ENCODE results near the gene DIP2C.
"Not testable (repeated sequence)": the region's sequence is repeated elsewhere in the genome, so short reads cannot be mapped to it uniquely, and the experiment has no call there.

The DIP2C gene

DNA sequence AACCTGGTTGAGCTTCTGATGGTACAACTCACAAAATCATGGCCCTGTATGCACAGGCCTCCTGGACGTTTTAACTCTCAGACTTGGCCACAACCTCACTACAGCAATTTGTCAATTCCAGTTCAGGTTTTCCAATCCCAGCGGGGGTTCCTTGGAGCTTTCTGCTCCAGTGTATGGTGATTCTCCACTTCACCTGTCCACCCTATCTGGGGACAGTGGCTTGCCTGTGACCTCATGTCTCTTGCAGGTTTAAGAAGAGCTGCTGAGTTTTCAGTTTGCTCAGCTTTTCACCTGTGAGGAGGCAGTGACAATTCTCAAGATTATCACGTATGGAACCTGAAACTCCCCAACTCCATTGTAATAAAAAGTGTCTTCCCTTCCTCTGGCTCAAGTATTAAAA is 254.1 kb downstream of the DIP2C start:
- DNase-seq, result no peak

DNA sequence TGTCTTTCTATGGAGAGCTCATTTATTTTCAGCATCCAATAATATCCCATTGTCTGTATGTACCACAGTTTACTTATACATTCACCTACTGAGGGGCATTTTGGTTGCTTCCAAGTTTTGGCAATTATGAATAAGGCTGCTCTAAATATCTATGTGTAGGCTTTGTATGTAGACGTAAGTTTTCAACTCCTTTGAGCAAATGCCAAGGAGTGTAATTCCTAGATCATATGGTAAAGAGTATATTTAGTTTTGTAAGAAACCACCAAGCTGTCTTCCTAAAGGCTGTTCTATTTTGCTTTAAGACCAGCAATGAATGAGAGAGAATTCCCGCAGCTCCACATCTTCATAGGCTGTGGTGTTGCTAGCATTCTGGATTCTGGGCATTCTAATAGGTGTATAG is 259.8 kb downstream of the DIP2C start:
- no peak for DNase-seq

DNA sequence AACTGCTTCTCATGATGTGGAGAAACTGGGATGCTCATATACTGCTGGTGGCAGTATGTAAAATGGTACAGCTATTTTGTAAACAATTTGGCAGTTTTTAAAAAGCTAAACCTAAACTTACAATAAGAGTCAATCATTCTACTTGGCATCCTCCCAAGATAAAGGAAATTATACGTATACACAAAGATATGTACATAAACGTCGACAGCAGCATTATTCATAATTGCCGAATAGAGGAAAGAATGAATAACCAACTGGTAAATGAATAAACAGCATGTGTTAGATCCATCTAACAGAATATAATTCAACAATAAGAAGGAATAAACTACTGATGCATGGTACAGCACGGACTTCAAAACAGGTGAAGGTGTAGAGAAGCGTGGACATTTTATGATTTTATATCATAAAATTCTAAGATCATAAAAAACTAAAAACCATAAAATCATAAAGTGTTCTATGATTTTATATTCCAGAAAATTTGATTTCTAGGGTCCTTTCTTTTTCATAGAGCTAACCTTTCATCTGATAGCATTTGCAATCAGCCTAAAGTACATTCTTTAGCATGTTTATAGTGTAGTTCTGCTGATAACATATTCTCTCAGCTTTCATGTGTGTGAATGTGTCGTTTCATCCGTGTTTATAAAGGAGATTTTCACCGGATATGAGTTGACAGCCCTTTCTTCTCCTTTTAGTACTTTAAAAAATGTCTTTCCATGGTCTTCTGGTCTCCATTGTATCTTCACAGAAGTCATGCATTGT is 261.5 kb downstream of the DIP2C start:
- no peak for DNase-seq

DNA sequence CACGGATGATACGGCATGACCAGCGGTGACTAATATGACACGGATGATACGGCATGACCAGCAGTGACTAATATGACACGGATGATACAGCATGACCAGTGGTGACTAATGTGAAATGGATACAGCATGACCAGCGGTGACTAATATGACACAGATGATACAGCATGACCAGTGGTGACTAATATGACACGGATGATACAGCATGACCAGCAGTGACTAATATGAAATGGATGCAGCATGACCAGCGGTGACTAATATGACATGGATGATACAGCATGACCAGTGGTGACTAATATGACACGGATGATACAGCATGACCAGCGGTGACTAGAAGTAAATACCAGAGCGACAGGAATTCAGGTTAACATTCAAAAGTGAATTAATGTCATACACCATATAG is 264.1 kb downstream of the DIP2C start:
- not testable (repeated sequence) for DNase-seq

DNA sequence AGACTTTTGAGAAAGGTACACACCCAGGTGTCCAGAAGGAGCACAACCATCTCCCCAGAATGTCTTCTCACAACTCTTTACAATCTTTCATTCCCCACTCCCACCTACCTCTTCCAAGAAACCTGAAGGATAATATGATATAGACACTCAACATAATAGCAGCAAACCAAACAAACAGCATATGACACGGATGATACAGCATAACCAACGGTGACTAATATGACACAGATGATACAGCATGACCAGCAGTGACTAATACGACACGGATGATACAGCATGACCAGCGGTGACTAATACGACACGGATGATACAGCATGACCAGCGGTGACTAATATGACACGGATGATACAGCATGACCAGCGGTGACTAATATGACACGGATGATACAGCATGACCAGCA is 264.7 kb downstream of the DIP2C start:
- DNase-seq, result not testable (repeated sequence)

DNA sequence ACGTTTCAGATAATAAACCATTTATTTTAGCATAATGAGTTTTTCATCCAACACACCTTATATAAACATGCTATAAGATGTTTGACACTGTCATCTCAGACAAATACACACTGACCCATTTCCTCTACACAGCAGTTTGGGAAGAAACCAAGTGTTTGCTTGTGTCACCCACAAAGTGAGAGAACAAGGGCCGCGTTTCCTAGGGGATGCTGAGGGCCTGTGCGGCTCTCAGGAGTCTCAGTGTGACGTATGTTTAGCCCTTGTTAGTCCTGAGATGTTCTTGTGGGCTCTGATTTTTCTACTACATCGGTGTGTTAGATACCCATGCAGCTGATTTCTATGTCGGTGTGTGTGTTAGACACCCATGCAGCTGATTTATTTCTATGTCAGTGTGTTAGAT is 266.3 kb downstream of the DIP2C start:
- no peak for DNase-seq

DNA sequence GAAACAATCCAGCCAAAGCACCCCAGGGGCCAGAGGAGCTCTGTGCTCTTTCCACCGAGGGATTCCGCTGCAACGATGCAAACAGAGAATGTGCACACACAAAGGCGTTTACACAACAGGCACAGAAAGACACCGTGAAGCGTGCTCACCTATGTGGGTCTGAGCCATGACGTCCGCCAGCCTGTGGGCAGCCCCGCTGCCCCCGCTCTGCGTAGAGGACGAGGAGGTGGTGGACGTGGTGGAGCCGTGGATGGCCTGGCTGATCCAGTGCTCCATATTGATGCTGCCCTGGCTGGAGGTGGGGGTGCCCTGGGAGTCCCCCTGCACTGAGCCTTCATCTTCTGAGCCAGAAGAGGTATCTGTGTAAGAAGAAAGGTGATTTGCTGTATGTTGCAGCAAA is 266.8 kb downstream of the DIP2C start:
- no peak for DNase-seq

DNA sequence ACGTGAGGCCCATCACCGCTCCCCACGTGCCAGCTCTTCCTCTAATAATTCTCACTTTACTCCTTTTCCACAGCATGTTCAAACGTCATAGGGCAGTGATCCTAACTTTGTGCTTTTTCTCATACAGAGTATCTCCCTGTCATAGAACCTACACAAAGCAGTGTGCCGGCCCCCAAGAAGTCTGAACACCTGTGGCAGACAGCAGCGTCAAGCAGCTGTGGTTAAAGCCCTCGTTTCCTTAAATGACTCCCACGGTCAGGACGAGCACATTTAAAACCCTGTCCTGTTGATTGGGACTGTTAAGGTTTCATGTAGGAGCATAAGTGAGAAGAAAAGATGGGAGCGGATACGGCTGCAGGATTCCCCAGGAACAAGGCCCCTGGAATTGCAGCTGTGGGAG is 267.2 kb downstream of the DIP2C start:
- no peak for DNase-seq

DNA sequence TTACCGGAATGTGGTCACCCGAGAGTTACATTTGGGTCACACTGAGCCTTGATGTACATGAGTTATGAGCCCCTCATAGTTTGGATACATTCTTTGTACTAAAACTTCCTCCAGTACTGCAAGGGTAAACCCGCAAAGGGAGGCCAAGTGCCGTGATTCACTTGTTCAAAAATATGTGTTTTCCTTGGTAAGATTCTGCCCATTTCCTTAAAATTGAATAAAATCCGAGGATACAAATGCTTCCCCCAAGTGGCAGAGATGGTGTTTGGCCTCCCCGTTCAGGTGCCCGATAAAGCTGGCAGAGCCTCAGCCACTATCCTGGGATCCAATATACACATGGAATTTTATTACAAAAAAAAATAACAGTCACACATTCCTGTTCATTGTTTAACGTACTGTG is 268.3 kb downstream of the DIP2C start:
- no peak for DNase-seq

DNA sequence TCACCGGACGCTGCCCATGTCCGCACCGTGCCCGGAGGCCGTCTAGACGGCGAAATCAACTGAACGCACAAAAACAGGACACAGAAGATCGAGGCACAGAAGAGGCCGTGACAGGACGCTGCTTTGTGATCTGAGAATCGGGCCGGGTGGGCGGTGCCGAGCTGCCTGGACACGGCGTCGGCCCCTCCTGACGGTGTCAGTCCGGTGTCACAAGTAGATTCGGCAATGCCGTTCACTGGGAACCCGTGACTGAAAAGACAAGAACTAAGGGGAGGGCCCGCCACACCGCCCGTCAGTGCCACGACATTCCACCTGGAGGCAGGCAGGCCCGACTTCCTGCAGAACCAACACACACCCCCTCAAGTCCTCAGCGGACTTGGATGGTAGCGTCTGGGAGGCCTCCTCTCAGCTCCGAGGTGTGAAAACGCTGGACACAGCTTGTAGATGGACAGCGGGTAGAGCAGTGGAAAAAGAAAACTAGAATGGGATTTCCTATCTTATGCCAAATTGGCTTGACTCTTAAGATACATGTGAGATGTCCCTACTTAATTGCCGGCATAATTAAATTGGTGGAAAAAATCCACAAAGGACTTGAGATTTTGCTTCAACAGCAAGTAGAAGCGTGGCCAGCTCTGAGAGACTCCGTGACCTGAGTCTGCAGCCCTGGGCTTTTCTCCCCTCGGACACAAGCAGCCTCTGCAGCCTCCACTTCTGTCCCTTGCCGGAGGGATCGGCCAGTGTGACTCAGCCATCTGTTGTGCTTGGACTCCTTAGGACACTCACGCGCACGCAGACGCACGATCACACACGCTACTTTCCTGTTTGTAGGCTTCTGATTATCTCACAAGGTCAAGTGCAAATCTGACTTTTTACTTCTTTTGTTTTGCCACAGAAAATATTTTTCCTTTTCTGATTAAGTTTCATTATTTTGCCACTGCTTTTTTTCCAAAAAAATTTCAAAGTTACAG is 269.0 kb downstream of the DIP2C start:
- DNase-seq, result no peak

DNA sequence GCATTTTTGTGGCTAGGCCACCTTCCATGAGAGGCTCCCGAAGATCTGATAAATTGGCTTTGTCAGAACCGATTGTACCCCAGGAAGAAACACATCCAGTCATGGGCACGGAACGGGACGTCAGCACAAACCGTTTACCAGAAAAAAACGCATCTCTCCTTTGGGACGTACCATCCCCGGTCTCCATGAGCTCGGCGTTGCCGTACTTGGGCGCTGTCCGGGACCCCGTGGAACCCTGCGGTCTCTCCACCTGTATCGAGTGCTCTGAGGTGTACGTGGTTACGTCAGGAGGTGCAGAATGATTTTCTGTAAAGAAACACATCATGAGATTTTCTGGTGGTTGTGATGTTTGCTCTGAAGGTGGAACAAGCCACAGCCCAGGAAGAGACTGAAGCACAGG is 270.6 kb downstream of the DIP2C start:
- DNase-seq, result no peak

DNA sequence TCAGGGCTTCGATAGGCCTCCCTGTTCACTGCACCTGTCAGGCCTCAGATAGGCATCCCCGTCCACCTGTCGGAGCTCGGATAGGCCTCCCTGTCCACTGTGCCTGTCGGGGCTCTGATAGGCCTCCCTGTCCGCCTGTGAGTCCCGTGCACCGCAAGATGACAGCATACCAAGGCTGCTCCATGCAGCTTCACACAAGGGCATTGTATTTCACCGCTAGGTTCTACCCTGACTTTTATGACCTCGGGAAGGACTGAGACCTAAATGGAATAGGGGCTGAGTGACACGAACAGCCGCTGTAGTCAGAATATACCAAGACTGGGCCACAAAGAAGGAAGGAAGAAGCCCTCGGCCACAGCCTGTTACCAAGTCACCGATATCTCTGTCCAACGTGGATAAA is 271.2 kb downstream of the DIP2C start:
- DNase-seq, result no peak

DNA sequence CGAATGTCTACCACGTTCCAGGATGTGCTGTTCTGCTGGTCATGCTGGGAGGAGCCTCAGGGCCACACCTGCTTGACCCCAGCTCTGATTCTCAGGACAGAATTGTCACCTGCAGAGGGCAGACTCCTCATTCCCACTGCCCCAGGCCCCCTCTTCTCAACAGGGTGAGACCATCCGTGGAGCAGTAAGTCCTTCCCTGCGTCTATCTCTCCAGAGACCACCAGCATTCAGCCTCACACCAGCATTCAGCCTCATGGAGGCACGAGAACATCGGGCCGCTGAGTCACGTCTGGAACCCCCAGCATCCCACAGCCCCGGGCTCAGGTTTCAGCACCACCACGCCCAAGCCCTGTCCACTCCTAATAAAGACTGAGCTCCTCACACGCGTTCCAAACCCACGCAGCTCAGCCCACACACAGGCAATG is 273.4 kb downstream of the DIP2C start:
- DNase-seq, result no peak

DNA sequence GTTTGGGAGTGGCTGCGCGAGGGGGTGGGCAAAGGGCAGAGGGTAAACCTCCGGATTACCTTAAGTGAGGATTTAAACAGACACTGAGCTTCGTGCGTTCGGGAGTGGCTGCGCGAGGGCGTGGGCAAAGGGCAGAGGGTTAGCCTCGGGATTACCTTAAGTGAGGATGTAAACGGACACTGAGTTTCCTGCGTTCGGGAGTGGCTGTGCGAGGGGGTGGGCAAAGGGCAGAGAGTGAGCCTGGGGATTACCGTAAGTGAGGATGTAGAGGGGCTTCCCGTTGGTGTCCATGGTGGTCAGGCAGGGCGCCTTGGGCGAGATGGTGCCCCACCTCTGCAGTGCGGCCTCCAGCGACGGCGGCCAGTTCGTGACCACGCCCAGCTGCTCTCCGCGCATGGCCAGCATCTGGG is 275.8 kb downstream of the DIP2C start:
- DNase-seq, result no peak

DNA sequence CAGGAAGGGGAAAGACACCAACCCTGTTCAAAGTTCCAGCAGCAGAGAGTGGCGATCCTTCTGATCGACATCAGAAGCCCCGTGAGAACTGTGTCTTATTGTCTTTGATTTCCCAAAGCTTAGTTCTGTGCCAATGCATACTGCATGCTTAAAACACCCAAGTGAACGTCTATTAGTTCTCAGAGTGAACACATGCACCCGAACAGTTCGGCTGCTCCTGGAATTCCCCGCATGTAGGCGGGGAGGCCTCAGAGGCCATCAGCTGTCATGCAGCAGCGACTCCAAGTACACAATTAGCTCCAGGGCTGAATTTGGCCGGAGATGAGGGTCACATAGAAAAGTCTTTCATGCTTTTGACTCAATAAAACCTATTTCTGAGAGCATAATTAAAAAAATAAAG is 277.4 kb downstream of the DIP2C start:
- DNase-seq, result no peak

DNA sequence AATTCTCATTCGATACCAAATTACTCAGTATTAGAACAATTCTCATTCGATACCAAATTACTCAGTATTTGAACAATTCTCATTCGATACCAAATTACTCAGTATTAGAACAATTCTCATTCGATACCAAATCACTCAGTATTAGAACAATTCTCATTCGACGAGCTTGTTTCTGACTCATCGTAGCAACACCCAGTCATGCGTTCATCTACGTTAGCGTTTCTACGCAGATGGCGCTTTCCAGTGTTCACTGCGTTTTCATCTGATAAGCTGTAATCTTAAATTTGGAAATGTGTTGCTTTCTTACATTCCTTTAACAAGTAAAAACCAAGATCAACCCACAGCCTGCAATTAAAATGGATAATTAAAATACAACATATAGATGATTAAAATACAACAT is 277.9 kb downstream of the DIP2C start:
- no peak for DNase-seq

DNA sequence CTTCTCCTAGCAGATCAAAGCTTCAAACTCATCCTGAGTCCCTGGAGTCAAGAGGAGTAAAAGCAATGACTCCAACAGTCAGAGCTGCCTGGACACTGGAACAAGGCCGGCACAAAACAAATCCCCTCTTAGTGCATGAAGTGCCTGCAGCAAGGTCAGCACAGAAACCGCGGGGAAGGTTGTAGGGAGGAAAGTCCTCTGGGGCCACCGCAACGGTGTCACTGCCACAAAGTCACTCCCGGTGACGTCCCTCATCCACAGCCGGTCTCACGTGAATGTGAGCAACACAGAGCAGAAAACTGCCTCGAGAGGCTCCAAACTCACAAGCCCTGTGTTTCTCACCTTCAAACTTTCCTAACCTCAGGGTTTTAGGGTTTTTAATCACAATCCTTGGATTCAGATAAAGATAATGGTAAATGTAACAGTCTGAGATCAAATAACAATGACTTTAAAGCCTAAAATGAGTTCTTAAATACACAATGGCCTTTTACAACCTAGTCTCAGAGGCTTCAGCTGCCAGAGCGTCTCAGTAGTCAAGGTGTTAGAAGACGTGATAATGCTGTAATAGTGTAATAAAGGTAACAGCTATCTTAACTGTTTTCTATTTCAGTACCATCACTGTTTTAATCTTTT is 279.9 kb downstream of the DIP2C start:
- DNase-seq, result no peak

DNA sequence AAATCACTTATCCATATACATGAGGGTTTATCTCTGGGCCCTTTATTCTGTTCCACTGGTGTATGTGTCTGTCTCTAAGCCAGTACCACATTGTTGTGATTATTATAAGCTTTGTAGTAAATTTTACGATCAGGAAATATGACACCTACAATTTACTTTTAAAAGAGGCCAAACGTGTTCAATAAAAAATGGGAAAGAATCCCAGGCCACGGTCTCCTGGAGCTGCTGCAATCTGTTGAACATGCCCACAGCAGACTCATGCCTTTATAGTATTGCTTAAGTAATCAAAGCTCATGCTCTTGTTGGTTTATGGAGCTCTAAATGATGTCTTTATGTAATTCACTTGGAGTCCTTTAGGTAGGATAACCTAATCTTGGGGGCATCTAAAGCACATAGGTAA is 281.2 kb downstream of the DIP2C start:
- DNase-seq, result no peak

DNA sequence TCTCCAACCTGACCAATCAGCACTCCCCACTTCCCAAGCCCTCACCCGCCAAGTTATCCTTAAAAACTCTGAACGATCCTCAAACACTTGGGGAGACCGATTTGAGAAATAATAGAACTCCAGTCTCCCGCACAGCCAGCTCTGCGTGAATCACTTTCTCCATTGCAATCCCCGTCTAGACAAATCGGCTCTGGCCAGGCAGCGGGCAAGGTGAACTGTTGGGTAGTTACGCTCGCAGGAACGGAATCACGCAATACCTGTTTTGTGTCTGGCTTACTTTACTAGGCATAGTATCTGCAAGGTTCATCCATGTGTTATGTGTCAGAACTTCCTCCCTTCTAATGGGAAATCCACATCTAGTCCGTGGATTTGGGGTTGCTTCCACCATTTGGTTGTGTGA is 282.5 kb downstream of the DIP2C start:
- no peak for DNase-seq

DNA sequence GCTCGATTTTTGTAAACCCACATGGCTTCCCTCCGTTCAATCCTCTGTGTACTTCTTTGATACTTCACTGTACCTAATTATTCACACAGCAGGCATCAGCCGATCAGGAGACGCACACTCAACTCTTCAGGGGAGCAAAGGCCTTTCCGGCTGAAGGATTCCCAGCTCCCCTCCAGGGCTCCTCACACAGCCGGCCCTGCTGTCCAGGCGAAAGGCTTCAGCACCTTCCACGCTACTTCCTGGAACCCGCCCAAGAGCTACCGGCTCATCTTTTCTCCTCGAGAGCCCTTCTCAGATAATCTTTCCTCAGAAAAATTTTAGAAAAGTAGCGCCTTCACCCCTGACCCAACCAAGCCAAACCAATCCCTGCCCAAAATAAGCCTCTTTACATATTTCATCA is 283.8 kb downstream of the DIP2C start:
- no peak for DNase-seq

DNA sequence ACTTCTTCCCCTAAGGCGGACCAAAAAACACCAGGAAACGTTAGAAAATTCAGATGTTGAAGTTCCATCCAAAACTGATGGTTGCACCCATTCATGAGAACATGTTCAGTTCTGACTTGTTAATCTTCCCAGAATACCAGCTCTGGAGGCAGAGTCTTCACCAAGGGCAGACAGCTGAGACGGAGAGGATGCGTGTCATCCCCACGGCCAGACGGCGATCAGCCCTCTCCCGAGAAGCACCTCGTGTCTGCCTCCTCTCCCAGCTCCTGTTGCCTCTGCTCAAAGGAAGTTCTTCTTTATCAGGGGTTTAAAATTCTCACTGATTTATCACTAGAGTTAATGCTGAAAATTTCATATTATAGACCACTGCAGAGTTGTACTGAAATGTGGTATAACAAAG is 284.5 kb downstream of the DIP2C start:
- no peak for DNase-seq

DNA sequence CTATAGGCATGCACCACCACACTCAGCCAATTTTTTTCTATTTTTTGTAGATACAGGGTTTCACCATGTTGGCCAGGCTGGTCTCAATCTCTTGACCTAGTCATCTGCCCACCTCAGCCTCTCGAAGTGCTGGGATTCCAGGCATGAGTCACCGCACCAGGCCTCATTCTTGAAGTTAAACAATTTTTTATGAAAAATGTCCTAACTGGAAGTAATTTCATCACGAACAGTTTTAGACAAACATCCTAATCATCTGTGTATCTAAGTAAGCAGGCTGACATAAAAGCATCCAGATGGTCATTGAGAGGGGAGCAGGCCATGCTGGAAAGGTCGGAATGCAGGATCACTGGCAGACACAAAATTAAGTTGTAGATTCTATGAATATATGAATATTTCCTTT is 285.1 kb downstream of the DIP2C start:
- no peak for DNase-seq

DNA sequence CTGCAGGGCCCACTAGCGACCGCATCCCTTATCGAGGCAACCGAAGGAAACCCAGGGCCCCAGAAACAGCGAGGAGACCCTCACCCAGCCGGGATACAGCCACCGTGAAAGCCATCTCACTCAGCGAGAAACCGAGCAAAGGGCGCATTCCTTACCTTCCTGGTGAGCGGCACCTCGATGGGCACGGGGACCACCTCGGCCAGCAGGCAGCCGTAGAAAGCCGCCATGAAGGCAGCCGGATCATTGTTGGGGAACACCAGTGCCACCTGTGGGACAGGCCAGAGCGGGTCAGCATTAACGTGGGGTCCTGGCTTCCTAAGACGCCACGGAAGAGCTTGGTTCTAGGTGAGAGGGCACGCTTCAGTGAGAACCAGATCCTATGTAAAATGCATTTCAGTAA is 290.5 kb downstream of the DIP2C start:
- no peak for DNase-seq

All from NCI-H774 (cell line).